Left lobe of liver (tissue), 2 donors: Measurements from ENCODE around the gene PLEK. TPM values are rescaled to one million over a fixed set of nuclear protein-coding genes. Genes with fewer than 3 reads are reported as not detected.

Experiments
- ATAC-seq: fragments of 200-7000 bp; cut with Tn5 transposase; one replicate; pipeline ENCODE4 v1.9.1; 2020; ENCODE audit warnings: mild to moderate bottlenecking, moderate library complexity
- DNase-seq: peaks from one replicate; pipeline ENCODE4 v3.0.0-alpha.2; 2020; ENCODE audit warnings: low spot score
- total RNA-seq: library from RNA; stranded (reverse); gene quantifications from one replicate; pipeline ENCODE4 v1.2.1, GENCODE V29; 2021
- donor health status: DM: no; HTN: no; CAD: no; lungs with moderate emphysema.
- donor health status: DM: no; HTN: yes; CAD: no.

Gene PLEK
- total RNA-seq, 1 donor from 2014 or later: 2.9 TPM

GRCh38 chr2:68413466-68413865 is 48.4 kb downstream of the PLEK start:
- ATAC-seq (no peak), DNase-seq (no peak)

DNA sequence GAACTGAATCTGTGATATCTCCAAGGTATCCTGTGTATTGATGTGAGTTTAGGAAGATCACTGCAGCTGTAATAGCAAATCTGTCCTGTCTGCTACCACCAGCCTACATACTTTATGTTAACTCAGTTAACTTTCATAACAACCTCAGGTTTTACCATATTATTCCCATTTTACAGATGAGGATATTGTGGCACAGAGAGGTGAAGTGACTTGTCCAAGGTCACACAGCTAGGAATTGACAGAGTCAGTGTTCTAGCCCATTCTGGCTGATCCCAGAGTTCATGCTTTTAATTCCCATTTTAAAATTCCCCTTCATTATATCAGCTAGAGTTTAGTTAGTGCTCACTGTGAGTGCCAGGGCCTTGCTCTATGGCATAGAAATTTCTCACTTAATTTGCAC is 49.4 kb downstream of the PLEK start:
- DNase-seq: no peak
- no peak for ATAC-seq

DNA sequence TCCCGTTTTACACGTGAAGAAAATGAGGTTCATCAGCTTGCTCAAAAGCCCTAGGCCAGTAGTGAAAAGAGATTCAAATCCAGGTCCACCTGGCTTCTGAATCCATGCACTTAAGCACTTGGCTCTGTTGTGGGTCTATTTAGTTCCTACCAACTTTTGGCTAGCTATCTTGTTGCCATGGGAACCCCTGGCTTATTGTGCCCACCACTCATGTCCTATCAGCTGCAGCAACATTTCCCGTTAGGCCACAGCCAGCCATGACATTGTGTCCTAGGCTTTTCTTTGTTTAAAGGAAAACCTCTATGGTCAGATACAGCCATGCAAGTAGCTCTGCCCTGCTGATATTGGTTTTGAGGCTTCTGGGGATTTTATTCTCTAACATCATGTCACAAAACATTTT is 49.8 kb downstream of the PLEK start:
- no peak for DNase-seq
- ATAC-seq: no peak

DNA sequence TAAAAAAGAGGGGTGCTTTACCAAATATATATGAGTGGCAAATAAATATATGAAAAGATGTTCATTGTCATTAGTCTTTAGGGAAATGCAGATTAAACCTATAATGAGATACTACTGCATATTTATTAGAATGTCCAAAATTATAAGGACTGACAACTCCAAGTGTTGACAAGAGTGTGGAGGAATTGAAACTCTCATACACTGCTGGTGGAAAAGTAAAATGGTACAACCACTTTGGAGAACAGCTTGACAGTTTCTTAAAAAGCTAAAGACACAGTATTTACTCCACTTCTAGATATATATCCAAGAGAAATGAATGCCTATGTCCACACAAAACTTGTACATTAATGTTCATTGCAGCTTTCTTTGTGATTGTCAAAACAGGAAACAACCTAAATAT is 50.4 kb downstream of the PLEK start:
- DNase-seq (no peak), ATAC-seq (no peak)

GRCh38 chr2:68416081-68416675 is 51.1 kb downstream of the PLEK start:
- ATAC-seq: no peak
- no peak for DNase-seq

DNA sequence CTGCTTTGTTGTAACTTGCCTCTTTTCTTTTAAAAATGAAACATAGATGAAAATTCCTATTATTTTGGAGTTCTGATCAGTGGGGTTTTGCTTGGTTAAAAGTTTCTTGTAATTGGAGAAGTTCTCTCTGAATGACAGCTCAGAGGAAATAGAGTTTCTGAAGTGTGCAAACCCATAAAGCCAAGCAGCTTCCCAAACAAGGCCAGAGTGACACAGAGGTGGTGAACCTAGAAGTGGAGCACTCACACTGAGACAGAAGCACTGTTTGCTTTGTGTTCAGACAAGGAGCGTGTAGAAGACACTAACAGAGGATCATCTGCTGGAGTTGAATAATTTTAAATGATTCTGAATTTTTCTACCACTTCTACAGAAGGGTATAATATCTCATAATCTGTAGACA is 52.8 kb downstream of the PLEK start:
- DNase-seq: no peak
- ATAC-seq: no peak

- ATAC-seq: no peak
- DNase-seq: no peak
These were observed 53.3 kb downstream of the PLEK start for GRCh38 chr2:68418419-68418818.

DNA sequence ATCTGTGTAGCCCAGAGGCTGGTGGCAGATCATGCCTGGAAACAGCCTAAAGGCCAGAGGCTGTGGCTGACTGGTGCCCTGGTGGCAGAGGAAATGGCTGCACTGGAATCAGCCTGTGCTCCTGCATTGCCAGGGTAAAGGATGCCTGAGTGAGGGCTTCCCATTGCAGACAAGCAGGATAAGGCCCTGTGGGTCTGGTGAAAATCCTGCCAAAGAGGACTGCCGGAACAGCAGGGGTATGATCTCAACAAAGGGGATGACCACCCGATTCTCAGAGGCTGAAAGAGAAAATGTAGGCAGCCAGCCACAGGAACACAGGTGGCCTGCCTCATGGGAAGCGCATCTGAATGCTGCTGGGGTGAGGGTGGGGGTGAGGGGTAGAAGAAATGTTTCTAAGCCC is 53.8 kb downstream of the PLEK start:
- no peak for ATAC-seq

DNA sequence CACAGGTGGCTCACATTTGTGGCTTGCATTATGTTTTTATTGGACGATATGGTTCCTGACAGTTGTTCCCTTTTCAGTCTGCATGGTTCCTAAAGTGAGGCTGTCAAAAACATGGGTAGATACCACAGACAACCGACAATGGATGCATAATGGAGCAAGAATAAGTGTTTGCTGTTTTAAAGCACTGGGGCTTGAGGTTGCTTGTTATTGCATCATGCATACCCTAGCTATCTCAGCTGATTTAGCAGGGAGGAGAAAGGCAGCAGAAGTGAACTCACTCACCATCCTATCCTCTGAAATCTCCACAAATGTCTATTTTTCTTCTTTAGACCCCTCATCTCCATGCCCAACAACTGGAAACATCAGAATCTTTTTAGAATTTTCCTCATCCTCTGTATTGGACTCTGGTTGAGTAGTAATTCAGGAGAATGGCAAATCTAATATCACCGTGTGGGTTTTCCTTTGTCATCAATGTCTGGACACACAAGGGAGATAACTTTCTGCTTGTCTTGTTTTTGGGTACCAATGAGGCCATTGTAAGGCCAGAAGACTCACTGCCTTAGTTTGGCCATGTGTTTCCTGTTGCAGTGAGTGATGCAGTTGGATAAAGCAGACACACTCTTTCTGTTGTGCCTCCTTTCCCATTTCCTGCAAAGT is 55.3 kb downstream of the PLEK start:
- DNase-seq (no peak), ATAC-seq (no peak)

More for the DNA sequence above, 53.8 kb downstream of the PLEK start:
- DNase-seq: no peak

DNA sequence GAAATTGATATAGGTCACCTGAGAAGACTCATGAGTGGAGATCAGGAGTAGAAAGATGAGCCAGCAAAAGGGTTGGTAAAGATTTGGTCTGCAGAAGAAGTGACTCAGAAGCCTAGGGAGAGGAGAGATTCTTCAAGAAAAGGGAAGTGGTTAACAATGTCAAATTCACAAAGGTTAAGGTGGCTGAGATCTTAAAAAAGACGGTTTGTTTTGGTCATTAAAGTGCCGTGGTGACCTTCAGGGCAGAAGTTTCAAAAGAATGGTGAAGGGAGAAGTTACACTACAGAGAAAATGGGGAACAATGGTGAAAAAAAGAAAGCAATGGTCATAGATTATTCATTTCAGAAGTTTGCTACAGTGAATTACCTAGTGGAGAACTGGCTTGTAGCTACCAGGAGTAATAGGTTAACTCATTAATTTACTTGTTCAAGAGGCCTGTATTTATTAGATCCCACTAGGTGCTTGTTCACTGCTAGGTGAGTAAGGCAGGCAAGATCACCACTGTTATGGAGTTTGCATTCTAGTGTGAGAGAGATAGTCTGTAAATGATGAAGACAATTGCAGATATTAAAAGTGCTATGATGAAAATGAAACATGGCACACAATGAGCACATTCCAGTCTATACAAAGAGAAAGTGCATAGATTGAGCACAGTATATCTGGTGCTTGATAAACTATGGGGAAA is 59.0 kb downstream of the PLEK start:
- ATAC-seq (no peak), DNase-seq (no peak)

- no peak for ATAC-seq
These were observed 60.4 kb downstream of the PLEK start for GRCh38 chr2:68425503-68425902.

DNA sequence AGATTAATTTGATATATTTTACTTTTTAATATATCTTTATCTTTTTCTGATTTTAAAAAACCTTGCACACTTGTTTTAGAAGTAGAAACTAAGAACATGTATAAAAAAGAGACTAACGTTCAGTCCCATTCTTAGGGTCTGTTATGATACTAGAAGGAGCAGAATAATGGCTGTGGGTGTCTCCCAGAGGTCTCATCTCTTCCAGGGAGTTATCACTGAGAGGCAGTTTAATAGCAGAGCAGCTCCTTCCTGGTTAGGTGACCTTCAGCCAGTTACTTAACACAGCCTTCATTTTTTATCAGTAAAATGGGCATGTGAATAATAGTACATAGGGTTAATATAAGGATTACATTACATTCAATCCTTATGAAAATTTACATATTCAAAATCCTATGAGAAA is 61.4 kb downstream of the PLEK start:
- DNase-seq (no peak), ATAC-seq (no peak)

More at GRCh38 chr2:68425503-68425902, 60.4 kb downstream of the PLEK start:
- DNase-seq: no peak

GRCh38 chr2:68426848-68427579 is 61.9 kb downstream of the PLEK start:
- DNase-seq (no peak), ATAC-seq (peak; percentile 55)

GRCh38 chr2:68428126-68428525 is 63.0 kb downstream of the PLEK start:
- ATAC-seq: no peak

DNA sequence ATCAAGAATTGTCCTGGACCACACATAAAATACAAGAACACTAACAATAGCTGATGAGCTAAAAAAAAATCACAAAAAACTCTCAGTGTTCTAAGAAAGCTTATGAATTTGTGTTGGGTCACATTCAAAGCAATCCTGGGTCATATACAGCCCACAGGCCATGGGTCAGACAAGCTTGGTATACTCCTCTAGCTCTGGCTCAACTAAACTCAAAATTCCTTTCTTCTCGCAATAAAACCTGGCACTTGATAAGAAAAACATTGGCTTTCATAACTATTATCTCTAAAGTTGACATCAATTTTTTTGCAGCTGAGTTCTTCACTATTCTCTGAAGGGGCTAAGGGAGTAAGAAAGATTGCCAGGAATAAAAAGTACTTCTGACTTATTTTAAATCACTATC is 63.7 kb downstream of the PLEK start:
- ATAC-seq (peak; percentile 47), DNase-seq (no peak)

More at GRCh38 chr2:68428126-68428525, 63.0 kb downstream of the PLEK start:
- DNase-seq: no peak

DNA sequence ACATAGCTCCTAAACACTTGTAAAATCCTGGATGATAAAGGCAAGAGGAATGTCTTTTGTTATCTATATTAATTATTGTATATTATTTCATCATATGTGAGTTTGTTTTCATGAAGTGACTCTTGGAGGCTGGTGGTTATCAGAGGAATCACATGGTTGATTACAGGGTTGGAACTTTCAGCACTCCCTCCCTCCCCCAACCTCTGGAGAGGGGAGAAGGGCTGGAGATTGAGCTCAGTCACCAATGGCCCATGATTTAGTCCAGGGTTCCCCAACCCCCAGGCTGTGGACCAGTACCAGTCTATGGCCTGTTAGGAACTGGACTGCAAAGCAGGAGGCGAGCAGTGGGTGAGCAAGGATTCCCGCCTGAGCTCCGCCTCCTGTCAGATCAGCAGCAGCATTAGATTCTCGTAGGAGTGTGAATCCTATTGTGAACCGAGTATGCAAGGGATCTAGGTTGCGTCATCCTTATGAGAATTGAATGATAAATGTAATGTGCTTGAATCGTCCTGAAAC is 64.3 kb downstream of the PLEK start:
- DNase-seq (no peak), ATAC-seq (no peak)

DNA sequence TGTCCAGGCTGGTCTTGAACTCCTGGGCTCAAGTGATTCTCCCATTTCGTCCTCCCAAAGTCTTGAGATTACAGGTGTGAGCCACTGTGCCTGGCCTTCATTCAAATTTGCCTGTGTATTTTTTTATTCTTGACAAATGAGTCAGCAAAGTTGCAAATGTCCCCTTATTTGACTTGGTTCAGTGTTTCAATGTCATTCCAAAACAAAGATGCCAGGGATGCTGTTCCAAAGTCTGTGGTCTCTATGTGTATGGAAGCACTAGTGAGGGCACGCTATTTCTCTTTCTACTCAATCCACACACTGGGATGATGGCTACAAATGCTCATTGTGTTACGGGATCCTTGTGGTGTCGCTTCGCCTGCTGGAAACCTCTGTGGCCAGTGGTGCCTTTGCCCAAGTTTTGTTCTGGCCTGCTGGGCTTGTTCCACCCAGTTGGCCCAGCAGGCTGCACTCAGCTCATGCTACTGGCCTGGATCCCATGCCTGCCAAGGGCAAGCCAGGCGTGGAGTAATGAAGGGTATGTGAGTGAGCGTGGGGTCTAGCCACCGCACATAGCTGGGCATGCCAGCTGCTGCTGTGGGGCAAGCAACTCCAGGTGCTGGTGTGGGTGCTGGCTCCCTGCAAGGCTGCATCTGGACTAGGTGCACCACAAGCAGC is 66.4 kb downstream of the PLEK start:
- DNase-seq (peak; percentile 62), ATAC-seq (peak; percentile 76)

GRCh38 chr2:68432696-68433658 is 67.9 kb downstream of the PLEK start:
- ATAC-seq: no peak
- no peak for DNase-seq

- ATAC-seq: no peak
- no peak for DNase-seq
These were observed 69.9 kb downstream of the PLEK start for GRCh38 chr2:68434981-68435380.

DNA sequence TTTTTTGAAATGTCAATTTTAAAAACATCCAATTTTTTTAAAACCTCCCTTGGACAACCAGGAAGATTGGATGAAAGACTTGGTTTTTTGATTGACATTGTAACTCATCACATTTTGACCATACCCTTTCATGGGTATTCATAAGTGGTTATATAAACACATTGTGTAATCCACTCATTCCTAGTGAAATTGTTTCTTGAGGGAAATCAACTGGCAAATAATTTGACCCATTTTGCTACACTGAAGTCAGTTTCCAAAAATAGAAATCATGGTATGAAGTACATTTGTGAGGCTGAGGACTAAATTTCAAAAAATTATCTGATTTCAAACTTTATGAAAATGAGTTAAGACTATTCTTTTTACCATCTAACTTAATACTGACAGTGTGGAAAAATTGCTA is 70.5 kb downstream of the PLEK start:
- ATAC-seq (no peak), DNase-seq (no peak)
